Raji (cell line): Measurements from ENCODE around the gene SPINK8.

Experiments
- POLR2A ChIP-seq: IDR thresholded peaks from 2 replicates; pipeline ENCODE4 v1.6.1; 2011; ENCODE audit warnings: low read depth, low read length, control low read depth; ENCODE audit not compliant: insufficient read depth

The SPINK8 gene

GRCh38 chr3:48344867-48345507 is 11.5 kb upstream of the SPINK8 start:
- TF ChIP-seq POLR2A = no peak

GRCh38 chr3:48343432-48343831 is 10.0 kb upstream of the SPINK8 start:
- no peak for TF ChIP-seq POLR2A

- no peak for TF ChIP-seq POLR2A
Measured at GRCh38 chr3:48338635-48339034, 5.2 kb upstream of the SPINK8 start.

GRCh38 chr3:48334605-48335004 is 1.1 kb upstream of the SPINK8 start:
- TF ChIP-seq POLR2A = no peak

- TF ChIP-seq POLR2A = no peak
Measured at GRCh38 chr3:48320996-48321395, 12.5 kb downstream of the SPINK8 start.

- TF ChIP-seq POLR2A = no peak
Measured at GRCh38 chr3:48318713-48319468, 14.6 kb downstream of the SPINK8 start.

DNA sequence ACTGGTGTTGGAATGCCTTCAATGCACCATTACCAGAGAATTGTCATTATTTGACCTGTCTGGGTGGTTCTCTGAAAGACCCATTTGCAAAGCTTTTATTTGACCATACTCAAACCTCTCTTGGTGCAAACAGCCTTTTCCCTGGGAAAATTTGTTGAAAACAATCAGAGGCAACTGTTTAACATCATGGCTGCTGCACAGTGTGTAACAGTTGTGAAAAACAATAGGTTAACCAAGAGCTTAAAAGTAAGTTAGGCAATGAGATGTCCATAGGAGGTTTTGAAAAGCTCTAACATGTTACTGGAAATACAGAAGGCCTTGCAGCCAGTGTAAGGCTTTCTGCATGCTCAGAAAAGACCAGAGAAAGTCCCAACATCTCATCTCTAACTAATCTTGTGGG is 18.9 kb downstream of the SPINK8 start:
- TF ChIP-seq POLR2A = no peak

DNA sequence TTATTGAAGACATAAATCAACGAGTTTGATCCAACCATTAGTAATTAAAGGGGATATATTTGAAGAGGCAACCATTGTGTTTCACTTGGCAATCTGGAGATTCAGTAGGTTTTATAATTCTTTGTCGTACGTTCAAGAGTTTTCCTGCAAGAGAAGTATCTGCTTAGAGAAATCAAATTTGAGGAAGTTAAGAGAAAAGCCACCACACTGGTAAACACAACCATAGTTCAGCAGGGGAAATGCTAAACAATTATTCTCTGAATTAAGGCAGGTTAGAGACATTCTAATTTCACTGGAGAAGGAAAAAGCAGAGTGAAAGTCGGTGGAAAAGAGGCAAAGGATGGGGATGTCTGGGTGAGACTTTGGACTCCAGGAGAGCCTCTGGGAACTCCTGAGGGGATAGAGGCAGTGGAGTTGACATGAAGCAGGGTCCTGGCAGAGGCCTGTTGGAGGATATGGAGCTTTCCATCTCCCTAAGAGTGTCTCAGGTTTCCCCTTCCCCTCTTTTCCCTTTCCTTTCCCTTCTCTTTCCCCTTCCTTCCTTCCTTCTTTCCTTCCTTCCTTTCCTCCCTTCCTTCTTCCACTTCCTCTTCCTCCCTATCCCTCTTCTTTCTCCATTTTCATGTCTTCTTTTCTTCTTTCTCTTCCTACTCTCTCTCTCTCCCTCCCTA is 26.5 kb downstream of the SPINK8 start:
- no peak for TF ChIP-seq POLR2A

DNA sequence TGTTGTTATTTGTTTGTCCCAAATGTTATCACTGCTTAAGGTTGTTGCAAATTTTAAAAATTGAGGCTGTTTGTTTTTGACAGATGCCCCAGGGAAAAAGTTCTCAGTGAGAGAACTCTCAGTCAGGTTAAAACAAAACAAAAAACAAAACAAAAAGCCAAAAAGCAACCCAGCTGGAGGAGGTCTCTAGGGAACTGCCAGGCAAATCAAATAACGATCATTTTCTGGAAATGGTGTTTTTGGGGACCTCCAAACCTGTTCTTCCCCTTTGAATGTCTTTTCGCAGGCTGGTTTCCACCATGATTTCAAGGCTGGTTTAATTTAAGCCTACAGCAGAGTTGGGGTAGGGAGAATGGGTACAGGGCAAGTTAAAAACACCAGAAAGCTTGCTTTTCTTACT is 27.2 kb downstream of the SPINK8 start:
- TF ChIP-seq POLR2A = no peak

GRCh38 chr3:48305396-48305795 is 28.1 kb downstream of the SPINK8 start:
- TF ChIP-seq POLR2A = no peak

DNA sequence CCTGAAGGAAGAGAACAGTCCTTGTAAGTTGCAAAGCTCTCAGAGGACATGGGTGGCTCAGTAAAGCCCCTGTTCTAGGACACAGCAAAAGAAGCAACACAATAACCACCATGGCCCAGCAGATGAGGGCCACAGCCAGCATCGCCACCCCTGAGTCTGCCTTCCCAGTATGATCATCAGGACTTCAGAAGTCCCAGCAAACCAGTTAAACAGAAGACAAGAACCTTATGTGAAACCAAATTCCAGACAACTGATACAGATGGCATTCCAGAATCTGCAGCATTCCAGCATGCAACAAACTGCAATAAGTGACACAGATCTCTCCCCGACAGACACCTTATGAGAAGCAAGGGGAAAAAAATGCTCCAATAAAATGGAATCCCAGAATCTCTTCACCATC is 30.4 kb downstream of the SPINK8 start:
- peak; percentile 38; the same call in 1 of the 2 replicates for TF ChIP-seq POLR2A

GRCh38 chr3:48301800-48302166 is 31.7 kb downstream of the SPINK8 start:
- no peak for TF ChIP-seq POLR2A

GRCh38 chr3:48301020-48301799 is 32.3 kb downstream of the SPINK8 start, which contains the start of gene NME6:
Gene NME6, minus strand, starts transcription at chr3:48301367.
- peak; percentile 76 for TF ChIP-seq POLR2A

GRCh38 chr3:48299746-48300712 is 33.4 kb downstream of the SPINK8 start:
- TF ChIP-seq POLR2A = peak; percentile 82
